ENCODE measurements around the gene TGM3.

Gene TGM3

DNA sequence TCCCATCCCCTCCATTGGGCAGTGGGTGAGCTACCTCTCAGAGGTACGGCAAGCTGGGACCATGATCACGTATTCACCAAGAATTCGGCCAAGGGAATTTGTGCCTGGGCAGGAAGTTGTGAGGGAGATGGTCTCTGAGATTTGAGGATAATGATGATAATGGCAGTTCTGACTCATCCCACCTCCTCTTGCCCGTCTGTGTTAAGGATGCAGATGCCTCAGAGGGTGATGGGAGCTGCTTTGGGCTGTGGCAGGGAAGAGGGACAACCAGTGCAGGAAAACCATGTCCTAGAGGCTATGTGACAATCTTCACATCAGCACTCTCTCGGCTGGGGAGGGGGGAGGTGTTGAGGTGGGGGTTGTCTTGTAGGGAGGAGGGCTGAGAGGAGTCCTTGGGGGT, 89.2 kb downstream of the TGM3 start:
- DNase-seq: no peak

DNA sequence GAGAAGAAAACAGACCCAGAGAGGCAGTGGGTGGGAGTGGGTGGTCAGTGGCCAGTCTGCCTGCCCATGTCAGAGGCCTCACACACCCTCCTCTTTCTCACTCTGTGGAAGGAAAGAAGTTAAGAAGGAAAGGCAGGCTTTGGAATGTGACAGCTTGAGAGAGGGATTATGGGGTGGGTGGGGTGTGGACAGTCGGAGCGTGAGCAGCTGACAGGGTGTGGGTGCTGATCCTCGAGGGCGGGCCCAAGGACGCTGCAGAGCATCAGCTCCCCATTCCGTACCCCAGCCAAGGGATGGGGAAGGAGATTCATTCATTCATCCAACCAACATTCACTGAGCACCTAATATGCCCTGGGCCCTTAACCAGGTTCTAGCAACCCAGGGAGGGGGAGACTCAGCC, 89.7 kb downstream of the TGM3 start:
- no peak for DNase-seq

DNA sequence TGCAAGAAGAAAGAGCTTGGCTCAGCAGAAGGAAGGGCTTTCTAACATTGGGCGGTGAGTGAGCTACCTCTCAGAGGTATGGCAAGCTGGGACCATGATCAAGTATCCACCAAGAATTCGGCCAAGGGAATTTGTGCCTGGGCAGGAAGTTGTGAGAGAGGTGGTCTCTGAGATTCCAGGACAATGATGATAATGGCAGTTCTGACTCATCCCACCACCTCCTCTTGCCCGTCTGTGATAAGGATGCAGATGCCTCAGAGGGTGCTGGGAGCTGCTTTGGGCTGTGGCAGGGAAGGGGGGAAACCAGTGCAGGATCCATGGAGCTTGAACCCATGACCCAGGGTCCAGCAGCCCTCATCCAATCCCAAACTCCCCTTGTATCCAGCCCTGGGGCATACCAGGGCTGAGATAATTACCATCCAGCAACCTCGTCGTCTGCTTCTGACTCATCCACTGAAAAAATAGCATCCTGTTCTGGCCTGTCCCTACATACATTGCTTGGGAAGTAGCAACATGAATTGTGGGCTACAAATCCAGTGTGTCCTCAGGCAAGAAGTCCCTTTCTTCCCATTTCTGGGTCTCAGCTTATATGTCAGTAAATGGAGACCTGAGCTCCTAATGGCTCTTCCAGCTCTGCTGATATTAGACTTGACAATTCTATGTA, 90.8 kb downstream of the TGM3 start:
- DNase-seq: no peak

DNA sequence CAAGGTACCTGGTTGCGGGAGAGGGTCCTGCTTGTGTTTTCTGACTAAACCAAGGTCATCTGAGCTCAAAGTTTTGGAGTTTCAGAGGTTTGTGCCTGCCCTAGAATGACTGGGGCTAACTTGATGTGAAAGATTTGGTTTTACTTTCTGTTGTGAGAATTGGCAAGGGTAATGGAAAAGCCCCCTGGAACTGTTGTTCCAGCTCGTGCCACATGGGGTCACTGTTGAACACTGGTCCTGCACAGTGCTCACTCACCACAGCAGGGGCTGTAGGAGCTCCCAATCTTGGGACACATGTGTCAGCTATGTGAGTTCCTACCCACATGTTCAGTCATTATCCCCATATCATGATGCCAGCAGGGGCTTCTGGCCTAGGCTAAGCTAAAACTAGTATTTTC, 91.4 kb downstream of the TGM3 start:
- no peak for DNase-seq

DNA sequence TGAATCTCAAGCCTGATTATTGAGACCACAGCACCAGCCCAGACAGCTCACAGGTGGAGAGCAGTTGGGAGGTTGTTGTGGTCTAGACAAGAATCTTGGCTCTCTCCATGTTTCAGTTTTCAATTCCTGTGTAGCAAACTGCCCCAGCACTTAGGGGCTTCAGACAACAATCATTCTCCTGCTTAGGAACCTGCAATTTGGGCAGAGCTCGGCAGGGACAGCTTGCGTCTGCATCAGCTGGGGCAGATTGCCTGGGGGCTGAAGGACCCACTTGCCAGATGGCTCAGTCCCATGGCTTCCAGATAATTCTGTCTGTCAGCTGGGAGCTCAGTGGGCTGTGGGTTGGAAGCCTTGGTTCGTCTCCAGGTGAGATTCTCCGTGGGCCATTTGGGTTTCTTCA, 91.8 kb downstream of the TGM3 start:
- DNase-seq: no peak
